GM21717 (cell line): ENCODE data around the gene ZGPAT.

ENCODE experiments used
- ATAC-seq: cut with Tn5 transposase; IDR thresholded peaks from one replicate; pipeline ENCODE4 v1.9.1; 2021; ENCODE audit warnings: mild to moderate bottlenecking, moderate library complexity; ENCODE audit not compliant: unreplicated experiment

ZGPAT gene

DNA sequence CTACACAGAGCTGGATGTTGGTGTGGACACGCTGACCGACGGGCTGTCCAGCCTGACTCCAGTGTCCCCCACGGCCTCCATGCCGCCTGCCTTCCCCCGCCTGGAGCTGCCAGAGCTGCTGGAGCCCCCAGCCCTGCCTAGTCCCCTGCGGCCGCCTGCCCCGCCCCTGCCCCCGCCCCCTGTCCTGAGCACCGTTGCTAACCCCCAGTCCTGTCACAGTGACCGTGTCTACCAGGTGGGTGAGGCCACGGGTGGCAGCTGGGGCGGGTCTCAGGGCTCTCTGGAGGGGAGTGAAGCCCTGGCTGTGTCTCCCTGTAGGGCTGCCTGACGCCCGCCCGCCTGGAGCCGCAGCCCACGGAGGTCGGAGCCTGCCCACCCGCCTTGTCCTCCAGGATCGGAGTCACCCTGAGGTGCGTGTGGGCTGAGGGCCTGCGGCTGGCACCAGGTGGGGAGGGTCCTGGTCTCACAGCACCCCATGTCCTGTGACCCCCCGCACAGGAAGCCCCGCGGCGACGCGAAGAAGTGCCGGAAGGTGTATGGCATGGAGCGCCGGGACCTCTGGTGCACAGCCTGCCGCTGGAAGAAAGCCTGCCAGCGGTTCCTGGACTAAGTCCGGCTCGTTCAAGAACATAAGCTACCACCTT is 34.7 kb downstream of the ZGPAT start:
- ATAC-seq = no peak

- ATAC-seq = no peak
Measured at GRCh38 chr20:63743210-63743970, 35.6 kb downstream of the ZGPAT start.

DNA sequence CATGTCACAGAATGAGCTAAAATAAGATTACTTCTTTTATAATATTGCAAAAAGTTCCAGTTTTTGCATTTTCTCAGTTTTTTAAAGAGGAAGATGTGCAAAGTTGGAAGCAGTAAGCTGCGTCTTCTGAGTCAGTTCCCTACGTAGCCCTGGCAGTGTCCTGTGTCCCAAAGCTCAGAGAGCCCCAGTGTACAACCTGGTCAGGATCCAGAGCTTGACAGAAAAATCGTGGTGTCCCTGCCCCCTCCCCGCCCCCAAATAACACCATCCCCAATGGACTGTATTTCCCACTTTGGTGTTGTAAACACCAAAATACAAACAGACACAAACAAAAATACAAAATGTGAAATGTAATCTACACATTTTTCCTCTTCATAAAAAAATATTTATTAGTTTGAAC is 36.3 kb downstream of the ZGPAT start:
- no peak for ATAC-seq

DNA sequence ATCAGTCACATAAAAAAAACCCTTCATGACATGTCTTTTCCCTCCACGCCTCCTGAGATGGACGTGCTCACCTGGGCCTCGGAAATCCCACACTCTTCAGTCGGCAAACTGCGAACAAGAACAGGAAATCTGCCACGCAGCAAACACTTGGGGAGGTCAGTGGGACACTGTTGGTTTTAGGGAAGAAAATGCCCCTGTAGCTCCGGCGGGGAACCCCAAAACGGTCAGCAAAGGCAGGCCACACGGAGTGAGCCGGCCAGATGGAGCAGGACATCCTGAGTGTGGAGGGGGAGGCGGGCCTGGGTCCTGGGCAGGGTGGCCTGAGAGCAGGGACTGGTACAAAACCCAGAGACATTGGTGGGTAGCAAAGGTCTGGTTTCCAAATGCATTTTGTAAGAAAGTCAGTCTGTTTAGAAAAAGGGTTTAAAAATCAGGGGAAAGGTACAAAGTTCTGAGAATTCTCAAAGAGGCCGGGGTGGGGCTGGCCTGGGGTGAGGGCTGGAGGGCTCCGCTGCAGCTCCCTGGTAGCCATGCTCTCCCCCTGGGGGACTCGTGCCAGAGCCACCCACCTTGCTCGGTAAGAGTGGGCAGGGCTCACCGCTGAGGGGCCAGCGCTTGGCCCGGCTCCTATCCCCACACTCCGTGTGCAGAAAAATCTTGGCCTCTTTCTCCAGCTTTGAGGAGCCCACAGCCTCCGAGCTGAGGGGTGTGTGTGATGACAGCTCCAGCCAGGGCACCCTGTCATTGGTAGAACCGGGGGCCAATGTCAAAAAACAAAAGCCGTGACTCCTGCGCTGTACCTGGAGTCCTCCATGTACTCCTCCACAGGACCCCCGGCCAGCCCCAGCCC is 37.0 kb downstream of the ZGPAT start:
- ATAC-seq = no peak

- no peak for ATAC-seq
Measured at GRCh38 chr20:63745424-63745805, 37.6 kb downstream of the ZGPAT start.

- no peak for ATAC-seq
Measured at GRCh38 chr20:63745961-63746731, 38.3 kb downstream of the ZGPAT start.

GRCh38 chr20:63746751-63747315 is 39.0 kb downstream of the ZGPAT start:
- ATAC-seq = no peak

DNA sequence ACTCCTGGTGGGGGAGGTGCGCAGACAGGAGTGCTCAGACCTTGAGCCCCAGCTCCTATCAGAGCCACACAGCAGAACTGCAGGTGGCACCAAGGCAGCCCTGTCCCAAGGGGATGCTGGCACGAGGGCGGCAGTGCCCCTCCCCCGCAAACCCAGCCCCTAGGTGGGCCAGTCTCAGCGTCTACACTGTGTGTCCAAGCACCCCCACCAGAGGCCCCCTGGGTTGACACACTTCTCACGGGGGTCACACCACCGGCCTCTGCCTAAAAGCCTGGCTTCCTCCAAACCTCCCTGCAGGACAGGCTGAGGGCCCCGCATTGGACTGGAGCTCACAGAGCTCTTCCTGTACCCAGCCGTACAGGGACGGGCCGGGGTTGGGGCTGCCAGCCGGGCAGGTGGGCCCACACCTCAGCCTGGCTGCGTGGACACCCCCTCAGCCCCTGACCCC is 39.8 kb downstream of the ZGPAT start:
- no peak for ATAC-seq

GRCh38 chr20:63748070-63748933 is 40.5 kb downstream of the ZGPAT start:
- ATAC-seq = no peak

- ATAC-seq = no peak
Measured at GRCh38 chr20:63748934-63749270, 41.1 kb downstream of the ZGPAT start.

DNA sequence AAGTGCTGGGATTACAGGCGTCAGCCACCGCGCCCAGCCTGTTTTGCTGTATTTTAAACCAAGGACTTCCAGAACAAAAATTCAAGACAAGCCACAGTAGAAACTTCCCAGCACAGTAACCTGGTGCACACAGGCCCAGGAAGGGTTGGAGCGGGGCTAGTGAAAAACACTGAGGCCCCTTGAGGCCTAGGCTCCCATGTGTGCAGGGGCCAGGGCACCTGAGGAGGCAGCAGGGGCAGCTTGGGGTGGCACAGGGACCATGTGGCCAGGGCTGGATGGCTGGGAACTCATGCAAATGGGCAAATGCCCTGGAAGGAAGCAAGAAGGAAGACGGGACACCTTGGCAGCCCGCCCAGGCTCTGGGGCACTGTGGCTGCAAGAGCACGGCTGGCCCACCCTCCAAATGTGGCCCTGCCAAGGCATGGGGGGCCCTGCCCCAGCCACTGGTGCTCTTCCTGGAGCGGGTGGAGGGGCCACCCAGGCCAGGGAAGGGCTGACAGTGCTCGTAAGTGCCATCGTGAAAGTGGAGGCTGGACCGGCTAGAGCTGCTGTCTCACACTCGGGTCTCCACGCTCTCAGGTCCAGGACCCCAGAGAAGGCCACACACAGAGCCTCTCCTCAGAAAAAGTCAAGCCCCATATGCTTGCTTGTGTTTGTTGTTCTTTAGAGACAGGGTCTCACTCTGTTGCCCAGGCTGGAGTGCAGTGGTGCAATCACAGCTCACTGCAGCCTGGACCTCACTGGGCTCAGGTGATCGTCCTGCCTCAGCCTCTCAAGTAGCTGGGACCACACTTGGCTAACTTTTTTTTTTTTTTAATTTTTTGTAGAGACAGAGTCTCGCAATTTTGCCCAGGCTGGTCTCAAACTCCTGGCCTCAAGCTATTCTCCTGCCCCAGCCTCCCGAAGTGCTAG is 42.0 kb downstream of the ZGPAT start:
- no peak for ATAC-seq

DNA sequence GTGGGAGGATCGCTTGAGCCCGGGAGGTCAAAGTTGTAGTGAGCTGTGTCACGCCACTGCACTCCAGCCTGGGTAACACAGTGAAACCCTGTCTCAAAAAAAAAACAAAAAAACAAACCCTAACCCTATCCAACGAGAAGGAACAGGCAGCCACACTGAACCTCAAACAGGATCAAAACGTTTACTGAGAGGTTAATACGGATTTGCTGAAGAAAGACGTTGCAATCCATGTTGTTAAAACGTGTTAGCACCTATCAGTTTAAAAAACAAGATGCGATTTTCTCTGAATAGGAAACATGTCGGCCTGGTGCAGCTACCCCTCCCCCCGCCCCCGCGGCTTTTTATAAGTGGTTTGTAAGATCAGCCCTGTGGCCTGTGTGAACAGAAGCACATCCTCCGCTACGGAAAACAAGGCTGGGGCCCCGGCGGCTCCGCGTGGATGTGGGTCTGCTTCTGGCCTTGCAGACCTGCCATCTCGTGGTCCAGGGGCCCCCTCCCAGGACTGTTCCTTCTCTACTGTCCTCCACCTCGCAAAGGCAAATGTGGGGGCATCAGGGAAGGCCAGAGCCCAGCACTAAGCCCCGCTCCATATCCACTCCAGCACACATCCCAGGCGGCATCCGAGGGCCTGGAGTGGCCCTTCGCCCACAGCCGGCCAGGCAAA is 43.1 kb downstream of the ZGPAT start:
- no peak for ATAC-seq

DNA sequence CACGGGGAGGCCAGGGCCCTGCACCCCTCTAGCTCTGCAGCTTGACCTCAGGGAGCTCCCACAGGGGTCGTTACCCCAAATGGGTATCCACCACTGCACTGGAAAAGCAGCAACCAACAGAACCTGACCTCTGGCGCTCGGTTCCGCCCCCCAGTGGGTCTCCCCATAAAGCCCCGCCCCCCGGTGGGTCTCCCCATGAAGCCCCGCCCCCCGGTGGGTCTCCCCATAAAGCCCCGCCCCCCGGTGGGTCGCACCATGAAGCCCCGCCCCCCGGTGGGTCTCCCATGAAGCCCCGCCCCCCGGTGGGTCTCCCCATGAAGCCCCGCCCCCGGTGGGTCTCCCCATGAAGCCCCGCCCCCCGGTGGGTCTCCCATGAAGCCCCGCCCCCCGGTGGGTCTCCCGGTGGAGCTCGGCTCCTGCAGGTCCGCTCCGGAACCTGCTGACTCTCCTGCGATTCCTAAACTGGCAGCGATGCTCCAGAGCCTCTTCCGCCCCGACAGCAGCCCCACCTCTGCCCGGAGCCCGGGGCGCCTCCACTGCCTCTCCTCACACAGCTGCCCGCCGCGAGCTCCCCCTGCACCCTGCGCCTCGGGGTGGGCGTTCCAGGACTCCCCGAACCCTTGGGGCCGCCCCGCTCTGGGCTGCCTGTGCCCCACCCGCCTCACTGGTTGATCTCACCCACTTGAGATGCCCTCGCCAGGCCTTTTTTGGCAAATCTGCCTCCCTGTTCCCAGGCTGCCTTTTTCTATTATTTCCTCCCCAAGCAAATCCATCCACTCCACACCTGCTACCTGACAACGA is 43.8 kb downstream of the ZGPAT start:
- ATAC-seq = no peak

GRCh38 chr20:63752411-63753101 is 44.7 kb downstream of the ZGPAT start:
- no peak for ATAC-seq

DNA sequence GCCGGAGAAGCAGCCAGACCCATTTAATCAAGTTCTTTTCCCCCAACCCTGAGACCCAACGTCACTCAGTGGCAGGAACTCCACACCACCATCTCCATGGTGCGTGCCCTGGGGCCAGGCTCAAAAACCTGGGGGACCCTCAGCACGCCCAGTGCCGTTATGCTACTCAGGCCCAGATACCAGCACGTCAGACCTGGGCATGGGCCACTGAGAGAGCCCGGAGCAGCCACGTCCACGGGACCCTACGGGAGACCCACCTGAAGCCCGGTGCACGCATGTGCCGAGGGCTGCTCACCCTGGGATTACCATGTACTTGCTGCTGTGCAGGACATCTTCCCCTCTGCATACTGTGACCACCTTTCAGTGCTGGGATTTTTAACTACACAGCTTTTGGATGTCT is 45.5 kb downstream of the ZGPAT start:
- no peak for ATAC-seq

DNA sequence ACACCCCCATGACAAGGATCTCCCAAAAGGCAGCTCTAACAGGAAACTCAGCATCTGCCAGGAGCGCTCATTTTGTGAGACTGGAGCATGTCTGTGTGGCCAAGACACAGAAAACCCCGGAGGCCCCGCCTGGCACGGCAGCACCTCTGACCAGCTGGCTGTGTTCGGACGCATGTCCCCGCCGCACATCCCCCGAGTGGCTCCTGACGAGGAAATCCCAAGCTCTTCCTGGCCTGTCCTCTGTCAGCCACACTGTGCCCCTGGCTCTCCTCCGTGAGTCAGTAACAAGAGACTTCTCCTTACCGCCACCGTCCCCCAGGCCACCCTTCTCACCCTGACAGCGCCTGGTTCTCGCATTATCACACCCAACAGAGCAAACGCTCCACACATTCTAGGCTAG is 46.2 kb downstream of the ZGPAT start:
- no peak for ATAC-seq
